Panc1 (cell line): ENCODE measurements around the gene FGF9. TPM values are rescaled to one million over a fixed set of nuclear protein-coding genes. Genes with fewer than 3 reads are reported as not detected.

Experiments used
- ATAC-seq: fragments of 200-7000 bp; cut with Tn5 transposase; 2 replicates; pipeline ENCODE4 v1.9.1; 2020; ENCODE audit warnings: mild to moderate bottlenecking, moderate library complexity
- BruUV-seq: library from RNA; stranded (reverse); fragments of 400-500 nt; replicated peaks from 2 replicates; lab custom pipeline; 2021; lab: Mats Ljungman, UMichigan
- CTCF ChIA-PET: fragments of 300-600 bp; sonication (Branson Sonifier 250); formaldehyde crosslinking; loops from one replicate; lab custom pipeline; 2022; ENCODE audit warnings: antibody characterized with exemption; lab: Charles Lee
- POLR2A ChIA-PET: fragments of 300-600 bp; sonication (Branson Sonifier 250); formaldehyde crosslinking; loops from one replicate; lab custom pipeline; 2022; ENCODE audit warnings: antibody characterized with exemption; lab: Charles Lee
- DNase-seq: peaks from one replicate; pipeline ENCODE4 v3.0.0-alpha.2; 2010; ENCODE audit warnings: low read depth, low spot score
- H3K27ac ChIP-seq: 2 replicates; pipeline ENCODE4 v1.5.1; 2011; ENCODE audit warnings: mild to moderate bottlenecking, low read length, inconsistent platforms
- H3K27me3 ChIP-seq: fragments of 200-500 bp; sonication (Bioruptor generic); 2 replicates; pipeline ENCODE4 v1.6.0; 2014; ENCODE audit warnings: low read length, inconsistent platforms; ENCODE audit not compliant: control insufficient read depth, insufficient read depth
- H3K36me3 ChIP-seq: fragments of 200-500 bp; sonication (Bioruptor generic); 2 replicates; pipeline ENCODE4 v1.5.1; 2014; ENCODE audit warnings: inconsistent platforms, mild to moderate bottlenecking, low read length, moderate library complexity; ENCODE audit not compliant: control insufficient read depth, insufficient read depth
- H3K4me1 ChIP-seq: 2 replicates; pipeline ENCODE4 v1.5.1; 2011; ENCODE audit warnings: inconsistent platforms, mild to moderate bottlenecking, low read length, moderate library complexity; ENCODE audit not compliant: control insufficient read depth, insufficient read depth
- H3K4me3 ChIP-seq, 2 experiments: 2 replicates each; pipeline ENCODE4 v1.5.1; 2011 to 2012; ENCODE audit warnings: low read depth in 2 of 2, low read length in 2 of 2, mild to moderate bottlenecking in 2 of 2, inconsistent platforms in 1 of 2, moderate library complexity in 1 of 2
- H3K9me3 ChIP-seq: fragments of 200-500 bp; sonication (Bioruptor generic); 2 replicates; pipeline ENCODE4 v1.5.1; 2014; ENCODE audit warnings: low read depth, mild to moderate bottlenecking, inconsistent platforms, low read length, moderate library complexity; ENCODE audit not compliant: control insufficient read depth, insufficient read depth
- CTCF ChIP-seq: fragments of 450-650 bp; IDR thresholded peaks from 2 replicates; pipeline ENCODE4 v1.5.1; 2017; ENCODE audit warnings: mild to moderate bottlenecking
- POLR2AphosphoS5 ChIP-seq: IDR thresholded peaks from 2 replicates; pipeline ENCODE4 v1.6.1; 2012; ENCODE audit warnings: mild to moderate bottlenecking, low read depth, low read length, moderate library complexity
- REST ChIP-seq, 2 experiments: IDR thresholded peaks; 2 replicates each; pipeline ENCODE4 v1.6.1; 2011 to 2012; ENCODE audit warnings: low read depth in 2 of 2, control low read depth in 1 of 2, low read length in 1 of 2, mild to moderate bottlenecking in 1 of 2, moderate library complexity in 1 of 2; ENCODE audit not compliant: insufficient read depth in 1 of 2
- SIN3A ChIP-seq: IDR thresholded peaks from 2 replicates; pipeline ENCODE4 v1.6.1; 2012; ENCODE audit warnings: low read depth, mild to moderate bottlenecking, low read length, moderate library complexity, borderline replicate concordance; ENCODE audit not compliant: insufficient read depth
- TCF7L2 ChIP-seq: IDR thresholded peaks from 2 replicates; pipeline ENCODE4 v1.6.1; 2011; ENCODE audit warnings: mild to moderate bottlenecking, low read depth, low read length, inconsistent platforms
- in situ Hi-C: cut with HindIII; loops from 2 replicates; pipeline ENCODE4 v1.10.0; 2016; ENCODE audit warnings: low sequenced_read_pairs, low pct_unique_long_range_greater_than_20kb
- intact Hi-C: fragments of 100-400 bp; cut with micrococcal nuclease; formaldehyde crosslinking; loops from one replicate; pipeline ENCODE4 v1.10.0; 2022; ENCODE audit not compliant: unreplicated experiment
- total RNA-seq: library from RNA; stranded (reverse); gene quantifications from one replicate; pipeline ENCODE4 v1.2.1, GENCODE V29; 2021; ENCODE audit not compliant: unreplicated experiment

FGF9 gene
- total RNA-seq, 1 experiment from 2014 or later = not detected

DNA sequence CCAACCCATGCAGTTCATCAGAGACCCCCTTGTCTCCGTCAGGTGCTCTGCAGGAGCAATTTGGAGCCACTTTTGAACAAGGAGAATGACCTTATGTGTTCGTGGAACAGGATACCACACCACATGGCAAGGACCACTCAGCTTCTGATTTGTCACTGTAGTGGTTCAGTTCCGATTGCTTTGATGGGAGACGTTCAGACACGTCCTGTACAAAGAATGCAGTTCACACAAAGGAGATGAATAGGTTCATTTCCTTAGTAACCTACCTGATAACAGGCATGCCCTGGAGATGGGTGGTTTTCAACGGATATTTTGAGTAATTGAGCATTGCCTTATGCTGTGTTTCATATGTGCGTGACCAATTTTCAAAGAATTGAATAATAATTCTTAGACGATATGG lies 17.2 kb downstream of the FGF9 start:
- Histone ChIP-seq H3K27me3 (peaks cover 4% of the 10 kb centered on the region; the same call in 1 of the 2 replicates), H3K36me3 (no peaks in the 10 kb centered on the region), H3K4me1 (no peaks in the 10 kb centered on the region), H3K4me3 (no peak overlapping the region), H3K9me3 (no peaks in the 10 kb centered on the region), H3K27ac (no peak overlapping the region)
- intact Hi-C loops = no loop called here
- in situ Hi-C loops = no loop called here
- no TSS peak for BruUV-seq
- DNase-seq (no peak), ATAC-seq (no peak)
- TF ChIP-seq TCF7L2 (no peak), REST (IDR thresholded peaks at IDR 0.05; ENCODE audit: insufficient read depth in 1 of 2, low read depth in 2 of 2, low read length in 1 of 2) (no peak), CTCF (no peak), POLR2AphosphoS5 (no peak), SIN3A (no peak)
- ChIA-PET CTCF (no interaction called here), POLR2A (no interaction called here)

GRCh38 chr13:21689097-21689496 lies 18.2 kb downstream of the FGF9 start:
- intact Hi-C loops = no loop called here
- in situ Hi-C loops = no loop called here
- ATAC-seq = no peak

More at GRCh38 chr13:21689097-21689496, 18.2 kb downstream of the FGF9 start:
- Histone ChIP-seq H3K27me3 (peaks cover 4% of the 10 kb centered on the region; the same call in 1 of the 2 replicates), H3K36me3 (no peaks in the 10 kb centered on the region), H3K4me3 (no peak overlapping the region), H3K9me3 (no peaks in the 10 kb centered on the region), H3K4me1 (no peaks in the 10 kb centered on the region), H3K27ac (no peak overlapping the region)
- ChIA-PET CTCF (no interaction called here), POLR2A (no interaction called here)
- no TSS peak for BruUV-seq
- DNase-seq = no peak
- TF ChIP-seq CTCF (no peak), SIN3A (no peak), POLR2AphosphoS5 (no peak), TCF7L2 (no peak), REST (IDR thresholded peaks at IDR 0.05; ENCODE audit: insufficient read depth in 1 of 2, low read depth in 2 of 2, low read length in 1 of 2) (no peak)
